DMS 273 treated with DMSO at 0.1 percent for 48 hours (cell line): ENCODE results near the gene SPTBN1.

Experiments
- DNase-seq: peaks from one replicate; lab custom pipeline; 2025; lab: John Stamatoyannopoulos, UW

SPTBN1 gene

GRCh38 chr2:54632733-54633692 is 176.9 kb downstream of the SPTBN1 start:
- no peak for DNase-seq

- DNase-seq, result no peak
These were observed 177.9 kb downstream of the SPTBN1 start for GRCh38 chr2:54634021-54634420.

DNA sequence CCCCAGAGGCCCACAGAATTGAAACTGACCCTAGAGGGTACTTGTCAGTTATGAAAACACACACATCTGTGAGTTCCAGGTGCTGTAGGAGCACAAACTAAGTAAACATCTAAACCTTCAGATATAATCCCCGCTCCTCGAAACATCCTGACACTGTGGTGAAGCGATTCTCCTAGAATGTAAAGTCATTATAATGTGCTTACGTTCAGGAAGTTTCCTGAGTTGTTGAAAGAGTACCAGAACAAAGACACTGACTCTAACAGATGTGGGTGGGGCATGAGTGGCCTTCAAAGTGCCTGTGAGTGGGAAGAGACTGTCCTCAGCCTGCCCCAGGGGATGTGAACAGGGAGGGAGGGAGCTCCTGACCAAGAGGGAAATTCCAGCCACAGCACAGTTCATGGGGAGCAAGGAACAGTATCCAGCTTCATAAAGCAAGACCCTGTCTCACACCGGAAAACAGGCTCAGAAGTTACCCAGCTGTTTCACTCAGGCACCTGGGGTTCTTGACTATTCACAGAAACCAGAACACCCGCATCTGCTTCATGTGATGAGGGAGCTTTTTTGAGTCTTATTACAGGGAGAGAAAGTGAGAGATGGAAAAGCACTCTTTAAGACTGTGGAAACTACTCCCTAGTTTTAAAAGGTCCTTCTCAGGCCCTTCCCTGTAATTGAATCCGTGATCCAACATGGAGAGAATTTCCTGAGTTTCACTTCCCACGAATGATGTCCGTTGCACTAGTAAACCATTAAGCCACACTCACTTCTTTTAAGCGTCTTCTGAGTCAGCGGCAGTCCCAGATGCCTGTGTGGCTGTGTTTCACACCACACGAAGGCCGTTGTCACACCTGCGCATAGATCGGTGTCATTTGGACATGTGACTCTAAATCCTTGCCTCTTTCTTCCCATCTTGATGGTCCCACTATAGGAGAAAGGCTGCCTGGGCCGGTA is 178.7 kb downstream of the SPTBN1 start:
- no peak for DNase-seq

DNA sequence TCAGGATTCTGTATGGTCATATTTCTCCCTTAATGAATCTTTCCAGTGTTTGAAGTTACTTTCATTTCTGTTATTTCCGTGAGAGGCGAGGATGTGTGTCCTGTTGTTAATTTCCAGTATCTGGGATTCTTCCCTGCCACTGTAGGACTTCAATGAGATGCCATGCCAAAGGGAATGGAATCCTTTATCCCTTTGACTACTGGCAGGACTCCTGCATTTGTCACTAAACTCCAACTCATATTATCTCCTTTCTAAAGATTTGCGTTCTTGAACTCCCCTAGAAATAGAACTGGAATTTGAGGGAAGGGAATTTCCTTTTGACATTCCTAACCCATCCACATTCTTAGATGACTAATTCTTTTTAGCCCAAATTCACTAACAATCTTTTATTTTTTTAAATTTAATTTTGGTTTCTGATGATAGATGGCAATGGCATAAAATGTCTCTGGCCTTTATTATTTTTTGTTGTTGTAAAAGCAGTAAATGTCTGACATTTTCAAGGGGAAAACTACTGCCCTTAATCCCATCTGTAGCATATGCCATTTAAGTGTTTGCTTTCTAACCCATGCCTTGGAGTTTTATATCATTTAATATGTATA is 179.5 kb downstream of the SPTBN1 start:
- no peak for DNase-seq

GRCh38 chr2:54636415-54637139 is 180.4 kb downstream of the SPTBN1 start:
- DNase-seq, result no peak

- no peak for DNase-seq
These were observed 182.0 kb downstream of the SPTBN1 start for GRCh38 chr2:54638103-54638502.

GRCh38 chr2:54638774-54639187 is 182.7 kb downstream of the SPTBN1 start:
- no peak for DNase-seq

DNA sequence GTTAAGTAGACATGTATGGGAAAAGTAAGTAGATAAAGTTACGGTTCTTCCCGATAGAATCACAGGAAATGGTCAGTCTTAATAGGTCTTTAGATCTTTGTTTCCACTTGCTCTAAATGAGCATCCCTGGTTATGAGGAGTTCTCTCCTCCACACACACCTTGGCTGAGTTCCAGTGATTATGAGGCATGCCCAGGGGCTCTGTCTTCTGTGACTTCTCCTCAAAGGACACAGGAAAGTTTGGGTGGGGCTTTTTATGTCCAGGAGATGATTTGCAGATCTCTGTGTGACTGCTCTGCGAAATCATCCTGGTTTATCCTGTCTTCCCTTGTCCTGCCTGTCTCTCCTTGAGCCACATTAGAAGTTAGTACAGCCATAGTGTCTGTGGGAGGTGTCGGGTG is 183.5 kb downstream of the SPTBN1 start:
- DNase-seq, result no peak

- no peak for DNase-seq
These were observed 184.9 kb downstream of the SPTBN1 start for GRCh38 chr2:54640834-54641540.

DNA sequence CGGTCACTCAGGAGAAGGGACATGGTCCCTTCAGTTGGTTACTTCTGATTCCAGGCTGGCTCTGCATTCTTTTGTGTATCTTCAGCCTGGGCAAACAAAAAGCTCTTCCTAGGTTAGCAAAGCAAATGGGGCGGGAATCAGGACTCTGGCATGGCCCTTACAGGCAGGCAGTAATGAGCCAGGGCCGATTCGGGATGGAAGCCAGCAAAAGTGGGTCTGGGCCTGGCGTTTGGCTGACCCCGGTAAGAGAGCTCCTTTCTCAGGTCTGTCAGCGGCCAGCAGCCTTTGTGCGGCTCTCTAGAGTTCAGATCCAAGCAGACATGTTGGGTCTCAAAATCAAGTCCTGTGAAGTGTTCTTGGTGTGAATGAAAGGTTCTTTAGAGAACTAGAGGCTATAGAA is 185.9 kb downstream of the SPTBN1 start:
- DNase-seq, result no peak

DNA sequence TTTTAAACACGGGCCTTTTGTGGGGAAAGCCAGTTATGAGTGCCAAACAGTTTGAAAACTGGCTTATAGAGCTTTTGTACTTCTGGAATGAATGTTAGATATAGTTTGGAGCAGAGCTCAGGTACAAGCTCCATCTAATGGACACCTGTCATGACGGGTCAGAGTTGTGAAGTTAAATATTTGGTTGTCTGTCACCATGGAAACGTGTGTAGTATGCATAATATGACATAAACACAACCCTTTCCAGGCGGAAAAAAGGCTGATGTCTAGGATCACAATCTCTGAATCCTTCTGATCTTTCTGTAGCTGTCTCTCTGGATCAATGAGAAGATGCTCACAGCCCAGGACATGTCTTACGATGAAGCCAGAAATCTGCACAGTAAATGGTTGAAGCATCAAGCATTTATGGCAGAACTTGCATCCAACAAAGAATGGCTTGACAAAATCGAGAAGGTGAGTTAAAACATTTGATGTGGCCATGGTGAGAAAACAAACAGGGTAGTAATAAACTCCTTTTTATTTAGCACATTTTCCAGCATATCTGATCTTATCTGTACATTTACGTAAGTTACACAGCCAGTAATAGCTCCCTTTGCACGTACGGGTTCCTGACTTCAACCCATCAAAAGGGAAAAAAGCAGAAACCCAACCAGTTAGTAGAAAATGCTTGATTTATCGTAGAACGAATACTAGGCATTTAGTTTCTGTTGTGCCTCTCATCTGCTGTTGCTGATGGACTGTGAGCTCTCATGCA is 186.7 kb downstream of the SPTBN1 start:
- no peak for DNase-seq

DNA sequence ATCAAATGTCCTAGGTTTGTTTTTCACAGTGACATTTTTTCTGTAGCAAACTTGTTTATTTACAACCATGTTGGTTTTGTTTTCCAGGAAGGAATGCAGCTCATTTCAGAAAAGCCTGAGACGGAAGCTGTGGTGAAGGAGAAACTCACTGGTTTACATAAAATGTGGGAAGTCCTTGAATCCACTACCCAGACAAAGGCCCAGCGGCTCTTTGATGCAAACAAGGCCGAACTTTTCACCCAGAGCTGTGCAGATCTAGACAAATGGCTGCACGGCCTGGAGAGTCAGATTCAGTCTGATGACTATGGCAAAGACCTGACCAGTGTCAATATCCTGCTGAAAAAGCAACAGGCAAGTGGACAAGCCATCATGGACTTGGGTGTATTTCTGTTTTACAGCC is 188.1 kb downstream of the SPTBN1 start:
- no peak for DNase-seq

GRCh38 chr2:54646170-54646927 is 190.2 kb downstream of the SPTBN1 start:
- DNase-seq, result no peak

DNA sequence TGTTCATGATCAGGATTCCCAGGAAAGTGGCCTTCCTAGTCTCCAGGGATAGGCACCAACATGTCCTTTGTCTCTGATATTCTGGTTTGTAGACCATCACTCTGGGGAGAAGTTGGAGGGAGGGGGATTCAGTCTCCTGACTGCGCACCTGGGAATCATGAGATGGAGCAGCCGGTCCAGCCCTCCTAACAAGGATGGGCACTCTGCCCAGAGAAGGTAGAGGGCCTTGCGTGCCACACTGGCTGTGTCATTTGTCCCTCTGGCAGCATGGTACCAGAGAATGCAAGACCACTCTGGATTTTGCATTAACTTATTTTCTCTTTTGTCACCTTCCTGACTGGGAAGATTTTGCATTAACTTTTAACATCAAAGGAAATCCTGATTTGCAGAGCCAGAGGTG is 192.1 kb downstream of the SPTBN1 start:
- no peak for DNase-seq

GRCh38 chr2:54649191-54649590 is 193.1 kb downstream of the SPTBN1 start:
- no peak for DNase-seq

- no peak for DNase-seq
These were observed 193.5 kb downstream of the SPTBN1 start for GRCh38 chr2:54649633-54650032.

DNA sequence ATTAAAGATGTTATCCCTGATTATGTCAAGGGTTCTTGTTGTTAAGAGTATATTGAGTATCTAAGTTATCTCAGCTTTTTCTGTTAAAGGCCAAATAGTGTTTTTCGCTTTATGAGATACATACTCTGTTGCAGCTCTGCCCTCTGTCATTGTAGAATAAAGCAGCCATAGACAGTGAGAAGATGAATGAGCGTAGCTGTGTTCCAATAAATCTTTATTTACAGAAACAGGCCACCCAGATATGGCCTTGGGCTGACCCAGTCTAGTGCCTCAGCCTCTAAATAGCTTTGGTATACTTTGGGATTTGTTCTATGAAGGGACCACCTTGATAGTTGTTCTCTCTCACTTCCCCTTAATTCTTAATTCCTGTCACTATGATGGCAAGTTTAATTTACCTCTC is 194.5 kb downstream of the SPTBN1 start:
- no peak for DNase-seq

- no peak for DNase-seq
These were observed 195.2 kb downstream of the SPTBN1 start for GRCh38 chr2:54651291-54651690.

- DNase-seq, result no peak
These were observed 196.4 kb downstream of the SPTBN1 start for GRCh38 chr2:54652540-54652939.
